Measurements from ENCODE around the gene NPW.

- no peak for TF ChIP-seq EZH2phosphoT487 (IDR thresholded peaks at IDR 0.05; ENCODE audit: insufficient read depth, low read depth)
- no peak for TF ChIP-seq EZH2 (IDR thresholded peaks at IDR 0.05; ENCODE audit: insufficient read depth, poor library complexity, severe bottlenecking)
Observed at GRCh38 chr16:2009791-2010510, 9.6 kb upstream of the NPW start, which contains the start of gene ZNF598.

Measured in GM23248 (cell line).